ENCODE measurements around the gene USP40.

Gene USP40

GRCh38 chr2:233471291-233472035 lies 95.1 kb downstream of the USP40 start:
- H2AFZ ChIP-seq (ENCODE audit: low read depth, low read length, severe bottlenecking), result no peak overlapping the region
- no peak for TF ChIP-seq CTCF (IDR thresholded peaks at IDR 0.05; ENCODE audit: insufficient read depth, low read length, poor library complexity, severe bottlenecking)
- TF ChIP-seq EZH2phosphoT487 (conservative IDR thresholded peaks at IDR 0.05; ENCODE audit: low read length), result no peak
- no peaks in the 10 kb centered on the region for H3K9me3 ChIP-seq (ENCODE audit: insufficient read depth, low read length)
- H3K27me3 ChIP-seq (ENCODE audit: low read length), result no peaks in the 10 kb centered on the region
- H3K4me3 ChIP-seq (ENCODE audit: insufficient read depth, low read length, poor library complexity, severe bottlenecking), result no peak overlapping the region
- no peak overlapping the region for H3K4me2 ChIP-seq (ENCODE audit: low read depth, low read length, poor library complexity, severe bottlenecking)
- H3K9ac ChIP-seq (ENCODE audit: low read length), result no peak overlapping the region
- H3K36me3 ChIP-seq (ENCODE audit: low read length), result no peaks in the 10 kb centered on the region
- no peaks in the 10 kb centered on the region for H3F3A ChIP-seq (ENCODE audit: insufficient read depth)
- no peaks in the 10 kb centered on the region for H3K9me2 ChIP-seq (replicated peaks; ENCODE audit: insufficient read depth, low read length)
- no peak overlapping the region for H3K27ac ChIP-seq (ENCODE audit: low read depth, low read length)
- H4K20me1 ChIP-seq (ENCODE audit: low read depth, low read length), result no peaks in the 10 kb centered on the region
- no peaks in the 10 kb centered on the region for H3K79me2 ChIP-seq (ENCODE audit: insufficient read depth, low read length)

- TF ChIP-seq EZH2phosphoT487 (conservative IDR thresholded peaks at IDR 0.05; ENCODE audit: low read length), result no peak
- no peak for TF ChIP-seq CTCF (IDR thresholded peaks at IDR 0.05; ENCODE audit: insufficient read depth, low read length, poor library complexity, severe bottlenecking)
- no peak overlapping the region for H3K4me2 ChIP-seq (ENCODE audit: low read depth, low read length, poor library complexity, severe bottlenecking)
- H3K27ac ChIP-seq (ENCODE audit: low read depth, low read length), result no peak overlapping the region
- H3K36me3 ChIP-seq (ENCODE audit: low read length), result no peaks in the 10 kb centered on the region
- H3K4me3 ChIP-seq (ENCODE audit: insufficient read depth, low read length, poor library complexity, severe bottlenecking), result no peak overlapping the region
- no peaks in the 10 kb centered on the region for H3F3A ChIP-seq (ENCODE audit: insufficient read depth)
- no peaks in the 10 kb centered on the region for H3K9me2 ChIP-seq (replicated peaks; ENCODE audit: insufficient read depth, low read length)
- H3K27me3 ChIP-seq (ENCODE audit: low read length), result no peaks in the 10 kb centered on the region
- H3K9me3 ChIP-seq (ENCODE audit: insufficient read depth, low read length), result no peaks in the 10 kb centered on the region
- no peak overlapping the region for H2AFZ ChIP-seq (ENCODE audit: low read depth, low read length, severe bottlenecking)
- H4K20me1 ChIP-seq (ENCODE audit: low read depth, low read length), result no peaks in the 10 kb centered on the region
- H3K79me2 ChIP-seq (ENCODE audit: insufficient read depth, low read length), result no peaks in the 10 kb centered on the region
- H3K9ac ChIP-seq (ENCODE audit: low read length), result no peak overlapping the region
These were observed 95.7 kb downstream of the USP40 start for GRCh38 chr2:233470839-233471238.

GRCh38 chr2:233470011-233470687 lies 96.4 kb downstream of the USP40 start:
- no peak overlapping the region for H3K27ac ChIP-seq (ENCODE audit: low read depth, low read length)
- no peak overlapping the region for H3K9ac ChIP-seq (ENCODE audit: low read length)
- H3K9me2 ChIP-seq (replicated peaks; ENCODE audit: insufficient read depth, low read length), result no peaks in the 10 kb centered on the region
- H3K36me3 ChIP-seq (ENCODE audit: low read length), result no peaks in the 10 kb centered on the region
- no peak overlapping the region for H2AFZ ChIP-seq (ENCODE audit: low read depth, low read length, severe bottlenecking)
- no peak overlapping the region for H3K4me3 ChIP-seq (ENCODE audit: insufficient read depth, low read length, poor library complexity, severe bottlenecking)
- TF ChIP-seq CTCF (IDR thresholded peaks at IDR 0.05; ENCODE audit: insufficient read depth, low read length, poor library complexity, severe bottlenecking) (no peak), EZH2phosphoT487 (conservative IDR thresholded peaks at IDR 0.05; ENCODE audit: low read length) (no peak)
- no peaks in the 10 kb centered on the region for H3K27me3 ChIP-seq (ENCODE audit: low read length)
- H3K4me2 ChIP-seq (ENCODE audit: low read depth, low read length, poor library complexity, severe bottlenecking), result no peak overlapping the region
- H3F3A ChIP-seq (ENCODE audit: insufficient read depth), result no peaks in the 10 kb centered on the region; the same call in 1 of the 2 replicates
- H3K79me2 ChIP-seq (ENCODE audit: insufficient read depth, low read length), result no peaks in the 10 kb centered on the region
- no peaks in the 10 kb centered on the region for H4K20me1 ChIP-seq (ENCODE audit: low read depth, low read length)
- H3K9me3 ChIP-seq (ENCODE audit: insufficient read depth, low read length), result no peaks in the 10 kb centered on the region
